SU-DHL-6 (cell line): ENCODE results near the gene BRINP2.
A peak's percentile ranks its signal among the peaks of the same experiment; 100 is the strongest.

Source experiments
- H2AFZ ChIP-seq: fragments of 200-600 bp; sonication (generic); 2 replicates; pipeline ENCODE4 v1.6.1; 2014; ENCODE audit warnings: low read depth, mild to moderate bottlenecking, moderate library complexity, mixed read lengths, antibody characterized with exemption, low read length; ENCODE audit not compliant: severe bottlenecking
- H3F3A ChIP-seq: fragments of 200-600 bp; shearing (Covaris generic); 2 replicates; pipeline ENCODE4 v1.6.0; 2016; ENCODE audit warnings: antibody characterized with exemption, mild to moderate bottlenecking; ENCODE audit not compliant: insufficient read depth
- H3K27ac ChIP-seq: fragments of 200-600 bp; sonication (generic); 2 replicates; pipeline ENCODE4 v1.5.1; 2016; ENCODE audit warnings: low read depth, mild to moderate bottlenecking, low read length, moderate library complexity, mixed read lengths
- H3K27me3 ChIP-seq: fragments of 200-600 bp; sonication (generic), shearing (Covaris generic); 2 replicates; pipeline ENCODE4 v1.6.0; 2014; ENCODE audit warnings: mild to moderate bottlenecking, low read length
- H3K36me3 ChIP-seq: fragments of 200-600 bp; sonication (generic); 2 replicates; pipeline ENCODE4 v1.6.1; 2014; ENCODE audit warnings: mild to moderate bottlenecking, low read length, mixed read lengths
- H3K4me2 ChIP-seq: fragments of 300-600, 200-600 bp; shearing (Covaris generic), sonication (generic); 2 replicates; pipeline ENCODE4 v1.6.0; 2014; ENCODE audit warnings: low read length, low read depth, mild to moderate bottlenecking; ENCODE audit not compliant: poor library complexity, severe bottlenecking
- H3K4me3 ChIP-seq: fragments of 200-600 bp; sonication (generic); 2 replicates; pipeline ENCODE4 v1.5.1; 2014; ENCODE audit warnings: antibody characterized with exemption, low read length, mild to moderate bottlenecking, mixed read lengths; ENCODE audit not compliant: insufficient read depth, poor library complexity, severe bottlenecking
- H3K79me2 ChIP-seq: fragments of 200-600 bp; sonication (generic); 2 replicates; pipeline ENCODE4 v1.6.1; 2014; ENCODE audit warnings: mild to moderate bottlenecking, low read length, moderate library complexity; ENCODE audit not compliant: insufficient read depth
- H3K9ac ChIP-seq: fragments of 200-600 bp; sonication (generic); 2 replicates; pipeline ENCODE4 v1.7.0; 2014; ENCODE audit warnings: mild to moderate bottlenecking, low read length
- H3K9me2 ChIP-seq: fragments of 200-600 bp; sonication (generic); replicated peaks from 2 replicates; pipeline ENCODE4 v1.6.1; 2014; ENCODE audit warnings: low read length; ENCODE audit not compliant: insufficient read depth
- H3K9me3 ChIP-seq: fragments of 200-600 bp; sonication (generic); 2 replicates; pipeline ENCODE4 v1.6.1; 2014; ENCODE audit warnings: low read length, mixed read lengths; ENCODE audit not compliant: insufficient read depth
- H4K20me1 ChIP-seq: fragments of 200-600 bp; sonication (generic); 2 replicates; pipeline ENCODE4 v1.6.1; 2014; ENCODE audit warnings: low read depth, mild to moderate bottlenecking, antibody characterized with exemption, low read length, moderate library complexity, mixed read lengths
- EZH2phosphoT487 ChIP-seq: fragments of 200-600 bp; sonication (generic), shearing (Covaris generic); conservative IDR thresholded peaks from 2 replicates; pipeline ENCODE4 v1.6.1; 2018; ENCODE audit warnings: mild to moderate bottlenecking, antibody characterized with exemption, low read length, moderate library complexity, mixed read lengths
- TF ChIP-seq, protein P1 (sequence below): fragments of 200-600 bp; sonication (generic); IDR thresholded peaks from one replicate; pipeline ENCODE4 v1.5.1; 2017; ENCODE audit warnings: antibody characterized with exemption, mild to moderate bottlenecking, low read length, moderate library complexity; ENCODE audit not compliant: insufficient read depth, poor library complexity, severe bottlenecking

BRINP2 gene

DNA sequence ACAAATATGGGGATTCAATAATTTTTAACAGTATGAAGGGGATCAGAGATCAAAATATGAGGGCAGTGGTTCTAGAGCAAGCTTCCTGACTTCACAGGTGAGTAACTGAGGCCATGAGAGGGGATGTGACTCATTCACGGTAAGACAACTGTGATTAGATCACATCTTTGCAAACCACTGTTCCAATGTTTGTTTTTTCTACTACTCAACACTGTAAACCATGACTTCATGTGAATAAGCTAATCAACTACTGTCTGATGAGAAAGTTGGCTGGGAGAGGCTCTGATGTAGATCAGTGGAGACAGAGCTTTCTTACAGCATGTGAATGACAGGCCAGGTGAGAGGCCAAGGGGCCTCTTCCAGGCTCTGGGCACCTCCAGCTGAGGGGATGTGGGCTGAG is 84.7 kb downstream of the BRINP2 start:
- no peak for TF ChIP-seq EZH2phosphoT487
- TF ChIP-seq, protein P1, sequence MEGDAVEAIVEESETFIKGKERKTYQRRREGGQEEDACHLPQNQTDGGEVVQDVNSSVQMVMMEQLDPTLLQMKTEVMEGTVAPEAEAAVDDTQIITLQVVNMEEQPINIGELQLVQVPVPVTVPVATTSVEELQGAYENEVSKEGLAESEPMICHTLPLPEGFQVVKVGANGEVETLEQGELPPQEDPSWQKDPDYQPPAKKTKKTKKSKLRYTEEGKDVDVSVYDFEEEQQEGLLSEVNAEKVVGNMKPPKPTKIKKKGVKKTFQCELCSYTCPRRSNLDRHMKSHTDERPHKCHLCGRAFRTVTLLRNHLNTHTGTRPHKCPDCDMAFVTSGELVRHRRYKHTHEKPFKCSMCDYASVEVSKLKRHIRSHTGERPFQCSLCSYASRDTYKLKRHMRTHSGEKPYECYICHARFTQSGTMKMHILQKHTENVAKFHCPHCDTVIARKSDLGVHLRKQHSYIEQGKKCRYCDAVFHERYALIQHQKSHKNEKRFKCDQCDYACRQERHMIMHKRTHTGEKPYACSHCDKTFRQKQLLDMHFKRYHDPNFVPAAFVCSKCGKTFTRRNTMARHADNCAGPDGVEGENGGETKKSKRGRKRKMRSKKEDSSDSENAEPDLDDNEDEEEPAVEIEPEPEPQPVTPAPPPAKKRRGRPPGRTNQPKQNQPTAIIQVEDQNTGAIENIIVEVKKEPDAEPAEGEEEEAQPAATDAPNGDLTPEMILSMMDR = no peak
- Histone ChIP-seq H2AFZ (no peak overlapping the region), H4K20me1 (no peaks in the 10 kb centered on the region), H3F3A (no peaks in the 10 kb centered on the region), H3K4me2 (no peak overlapping the region), H3K9ac (no peak overlapping the region), H3K36me3 (no peaks in the 10 kb centered on the region), H3K27me3 (no peaks in the 10 kb centered on the region), H3K9me2 (no peaks in the 10 kb centered on the region), H3K9me3 (no peaks in the 10 kb centered on the region; the same call in 1 of the 2 replicates), H3K79me2 (no peaks in the 10 kb centered on the region), H3K27ac (no peak overlapping the region), H3K4me3 (no peak overlapping the region)

DNA sequence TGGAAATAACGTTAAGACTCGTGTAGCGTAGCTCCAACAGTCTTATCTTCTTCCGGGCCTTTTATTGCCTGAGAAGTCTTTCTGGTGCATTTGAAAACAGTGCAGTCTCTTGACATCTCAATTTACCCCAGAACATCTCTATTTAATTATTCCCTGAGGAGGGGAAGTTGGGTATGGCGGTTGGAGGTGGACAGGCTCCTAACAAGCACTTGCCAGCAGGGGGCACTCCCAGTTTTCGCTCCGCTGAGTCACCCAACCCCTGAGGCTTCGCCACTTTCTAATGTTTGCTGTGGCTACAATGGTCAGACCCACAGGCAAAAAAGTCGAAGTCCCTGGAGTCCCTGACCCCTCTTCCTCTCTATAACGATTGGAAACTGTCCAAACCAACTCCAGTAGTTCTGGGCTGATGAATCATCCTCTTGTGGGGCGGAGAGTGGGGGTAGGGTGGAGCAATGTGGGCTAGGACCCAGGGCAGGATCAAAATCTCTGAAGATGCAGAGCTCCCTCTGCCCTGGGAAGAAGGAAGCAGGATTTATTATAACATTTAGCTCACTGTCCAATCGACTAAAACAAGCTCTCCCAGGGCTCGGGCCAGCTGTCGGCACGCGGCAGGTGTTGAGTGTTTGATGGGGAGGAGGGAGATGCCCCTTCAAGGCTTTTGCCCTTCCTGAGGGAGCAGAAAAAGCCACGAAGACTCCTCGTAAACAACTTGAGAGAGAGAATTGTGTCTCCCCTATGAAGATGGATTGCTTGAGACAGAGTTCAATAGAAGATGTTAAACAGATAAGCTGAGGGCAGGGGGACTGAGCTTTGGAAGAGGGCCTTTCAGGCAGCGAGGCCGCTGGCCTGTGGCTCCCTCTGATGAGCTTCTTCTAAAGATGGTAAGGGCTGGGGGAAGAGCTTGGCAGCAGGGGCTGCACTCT is 85.7 kb downstream of the BRINP2 start:
- Histone ChIP-seq H4K20me1 (no peaks in the 10 kb centered on the region), H3K9me3 (no peaks in the 10 kb centered on the region; the same call in 1 of the 2 replicates), H3K4me2 (no peak overlapping the region)

DNA sequence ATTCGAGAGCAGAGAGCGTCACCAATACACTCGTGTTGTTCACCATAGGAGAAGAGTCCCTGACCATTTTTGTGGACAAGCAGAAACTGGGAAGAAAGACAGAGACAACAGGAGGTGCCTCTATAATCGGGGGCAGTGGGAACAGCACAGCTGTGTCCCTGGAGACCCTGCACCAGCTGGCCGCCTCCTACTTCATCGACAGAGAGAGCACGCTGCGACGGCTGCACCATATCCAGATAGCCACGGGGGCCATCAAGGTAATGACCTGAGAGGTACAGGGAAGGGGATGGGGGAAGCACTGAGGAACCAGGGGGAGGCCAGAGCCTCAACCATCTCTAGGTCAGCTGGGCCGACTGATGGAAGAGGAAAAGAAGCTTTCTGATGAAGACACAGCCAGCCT is 86.4 kb downstream of the BRINP2 start:
- TF ChIP-seq EZH2phosphoT487 = no peak
- TF ChIP-seq, protein P1 = no peak
- no peaks in the 10 kb centered on the region for H3K36me3 ChIP-seq

More for the DNA sequence above, 85.7 kb downstream of the BRINP2 start:
- TF ChIP-seq, protein P1 = peak; percentile 45
- TF ChIP-seq EZH2phosphoT487 = no peak
- Histone ChIP-seq H3K9me2 (no peaks in the 10 kb centered on the region), H3K36me3 (no peaks in the 10 kb centered on the region), H3K27ac (no peak overlapping the region), H3F3A (no peaks in the 10 kb centered on the region), H3K79me2 (no peaks in the 10 kb centered on the region), H3K27me3 (no peaks in the 10 kb centered on the region), H3K4me3 (no peak overlapping the region), H3K9ac (no peak overlapping the region), H2AFZ (no peak overlapping the region)

More for the DNA sequence above, 86.4 kb downstream of the BRINP2 start:
- H3K79me2 ChIP-seq = no peaks in the 10 kb centered on the region
- H3K9ac ChIP-seq = no peak overlapping the region
- no peaks in the 10 kb centered on the region for H4K20me1 ChIP-seq
- no peaks in the 10 kb centered on the region for H3K27me3 ChIP-seq
- H3K4me2 ChIP-seq = no peak overlapping the region
- H3K9me3 ChIP-seq = no peaks in the 10 kb centered on the region; the same call in 1 of the 2 replicates
- no peaks in the 10 kb centered on the region for H3F3A ChIP-seq
- H3K4me3 ChIP-seq = no peak overlapping the region
- H2AFZ ChIP-seq = no peak overlapping the region
- H3K9me2 ChIP-seq = no peaks in the 10 kb centered on the region
- no peak overlapping the region for H3K27ac ChIP-seq
